Ishikawa (cell line): Measurements from ENCODE around the gene KHSRP.

Source experiments
- CEBPB ChIP-seq: IDR thresholded peaks from 2 replicates; pipeline ENCODE4 v1.6.1; 2012
- CREB1 ChIP-seq: IDR thresholded peaks from 2 replicates; pipeline ENCODE4 v1.6.1; 2012; ENCODE audit warnings: low read depth
- EGR1 ChIP-seq: IDR thresholded peaks from 2 replicates; pipeline ENCODE4 v1.6.1; 2012
- EP300 ChIP-seq: IDR thresholded peaks from 2 replicates; pipeline ENCODE4 v1.6.1; 2012; ENCODE audit warnings: borderline replicate concordance
- FOXM1 ChIP-seq: IDR thresholded peaks from 2 replicates; pipeline ENCODE4 v1.6.1; 2012; ENCODE audit warnings: low read depth, borderline replicate concordance
- NFIC ChIP-seq: IDR thresholded peaks from 2 replicates; pipeline ENCODE4 v1.6.1; 2012
- RAD21 ChIP-seq: IDR thresholded peaks from 2 replicates; pipeline ENCODE4 v1.6.1; 2012; ENCODE audit warnings: low read depth
- REST ChIP-seq: IDR thresholded peaks from 2 replicates; pipeline ENCODE4 v1.6.1; 2012; ENCODE audit warnings: low read depth, mild to moderate bottlenecking
- TAF1 ChIP-seq: IDR thresholded peaks from 2 replicates; pipeline ENCODE4 v1.6.1; 2012; ENCODE audit warnings: low read depth, mild to moderate bottlenecking
- TCF12 ChIP-seq: IDR thresholded peaks from 2 replicates; pipeline ENCODE4 v1.6.1; 2012; ENCODE audit warnings: low read depth
- TEAD4 ChIP-seq: IDR thresholded peaks from 2 replicates; pipeline ENCODE4 v1.6.1; 2012
- USF1 ChIP-seq: IDR thresholded peaks from 2 replicates; pipeline ENCODE4 v1.6.1; 2012
- YY1 ChIP-seq: IDR thresholded peaks from 2 replicates; pipeline ENCODE4 v1.6.1; 2012; ENCODE audit warnings: low read depth
- ZBTB7A ChIP-seq: IDR thresholded peaks from 2 replicates; pipeline ENCODE4 v1.6.1; 2012; ENCODE audit warnings: low read depth
- TF ChIP-seq, protein P1 (sequence below): IDR thresholded peaks from 2 replicates; pipeline ENCODE4 v1.6.1; 2012

Gene KHSRP

DNA sequence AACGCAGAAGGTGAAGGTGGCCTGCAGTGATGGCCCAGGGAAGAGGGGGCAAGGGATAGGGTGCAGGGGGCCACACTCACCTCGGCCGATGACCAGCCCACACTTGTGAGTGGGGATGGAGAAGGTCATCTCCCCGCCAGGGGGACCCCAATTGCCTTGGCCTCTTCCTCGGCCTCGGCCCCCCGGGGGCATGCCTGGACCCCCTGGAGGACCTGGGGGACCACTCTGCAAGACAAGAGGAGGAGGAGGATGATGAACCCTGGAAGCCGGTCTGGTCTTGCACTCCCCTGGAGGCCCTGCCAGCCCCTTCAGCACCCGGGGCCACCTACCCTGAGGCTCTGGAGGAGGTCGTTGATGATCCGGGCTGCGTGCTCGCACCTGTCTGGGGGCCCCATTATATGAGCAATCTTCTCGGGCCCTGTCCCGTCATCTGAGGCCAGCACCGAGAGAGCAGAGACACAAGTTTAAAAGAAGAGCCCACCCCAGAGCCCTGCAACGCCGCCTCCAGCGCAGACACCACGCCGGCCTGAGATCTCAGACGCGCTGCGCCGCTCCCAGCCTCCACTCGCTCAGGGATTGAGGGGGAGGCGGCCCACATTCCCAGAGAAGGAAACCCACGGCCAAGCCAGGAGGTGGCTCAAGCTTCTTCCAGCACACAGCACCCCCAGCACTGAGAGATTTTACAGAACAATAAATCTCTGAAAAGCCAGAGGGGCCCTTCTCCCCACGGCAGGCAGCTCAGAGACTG, 7.8 kb downstream of the KHSRP start:
- TF ChIP-seq CEBPB (no peak), FOXM1 (no peak), EGR1 (no peak), TAF1 (no peak), TCF12 (no peak), TEAD4 (no peak), YY1 (no peak)
- TF ChIP-seq, protein P1, sequence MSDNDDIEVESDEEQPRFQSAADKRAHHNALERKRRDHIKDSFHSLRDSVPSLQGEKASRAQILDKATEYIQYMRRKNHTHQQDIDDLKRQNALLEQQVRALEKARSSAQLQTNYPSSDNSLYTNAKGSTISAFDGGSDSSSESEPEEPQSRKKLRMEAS = no peak

- TF ChIP-seq ZBTB7A = no peak
- no peak for TF ChIP-seq YY1
- no peak for TF ChIP-seq TCF12
- no peak for TF ChIP-seq CREB1
- no peak for TF ChIP-seq CEBPB
- TF ChIP-seq FOXM1 = no peak
- TF ChIP-seq REST = no peak
- no peak for TF ChIP-seq NFIC
- no peak for TF ChIP-seq TEAD4
- TF ChIP-seq, protein P1 = no peak
- no peak for TF ChIP-seq EP300
- TF ChIP-seq TAF1 = no peak
- TF ChIP-seq USF1 = no peak
- TF ChIP-seq RAD21 = no peak
- TF ChIP-seq EGR1 = no peak
These were observed 8.9 kb downstream of the KHSRP start for GRCh38 chr19:6415591-6416190.

DNA sequence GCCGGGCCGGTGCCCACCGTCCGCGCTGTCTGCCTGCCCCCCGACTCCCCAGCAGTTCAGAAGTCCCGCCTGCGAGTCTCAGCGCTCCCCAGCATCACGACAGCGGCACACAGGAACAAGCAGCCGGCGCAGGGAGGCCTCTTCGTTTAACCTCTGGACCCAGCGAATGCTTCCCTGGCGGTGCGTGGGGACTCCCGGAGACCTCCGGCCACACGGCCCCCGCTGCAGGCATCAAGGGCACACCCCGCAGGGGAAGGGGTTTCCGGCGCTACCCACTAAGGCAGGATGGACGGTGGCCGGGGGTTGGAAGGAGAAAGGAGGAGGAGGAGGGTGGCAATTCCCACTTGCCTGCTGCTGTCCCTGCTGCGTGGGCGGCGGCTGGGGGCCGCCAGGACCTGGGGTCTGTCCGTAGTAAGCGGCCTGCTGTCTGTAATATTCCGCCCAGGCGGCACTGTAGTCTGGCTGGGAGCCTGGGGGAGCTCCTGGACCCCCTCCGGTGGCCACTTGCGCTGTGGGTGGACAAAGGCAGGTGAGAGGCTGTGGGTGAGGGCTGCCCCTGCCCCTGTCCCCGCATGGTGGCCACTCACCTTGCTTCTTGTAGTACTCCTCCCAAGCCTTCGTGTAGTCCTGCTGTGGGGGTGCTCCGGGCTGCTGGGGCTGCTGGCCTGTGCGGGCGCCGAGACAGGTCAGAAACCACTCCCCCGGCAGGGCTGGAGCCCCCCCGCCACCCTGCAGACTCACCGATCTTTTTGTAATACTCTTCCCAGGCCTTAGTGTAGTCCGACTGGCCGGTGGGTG, 9.6 kb downstream of the KHSRP start:
- TF ChIP-seq EGR1 (no peak), RAD21 (no peak), EP300 (no peak), NFIC (no peak), TAF1 (no peak)
- TF ChIP-seq, protein P1 = no peak

DNA sequence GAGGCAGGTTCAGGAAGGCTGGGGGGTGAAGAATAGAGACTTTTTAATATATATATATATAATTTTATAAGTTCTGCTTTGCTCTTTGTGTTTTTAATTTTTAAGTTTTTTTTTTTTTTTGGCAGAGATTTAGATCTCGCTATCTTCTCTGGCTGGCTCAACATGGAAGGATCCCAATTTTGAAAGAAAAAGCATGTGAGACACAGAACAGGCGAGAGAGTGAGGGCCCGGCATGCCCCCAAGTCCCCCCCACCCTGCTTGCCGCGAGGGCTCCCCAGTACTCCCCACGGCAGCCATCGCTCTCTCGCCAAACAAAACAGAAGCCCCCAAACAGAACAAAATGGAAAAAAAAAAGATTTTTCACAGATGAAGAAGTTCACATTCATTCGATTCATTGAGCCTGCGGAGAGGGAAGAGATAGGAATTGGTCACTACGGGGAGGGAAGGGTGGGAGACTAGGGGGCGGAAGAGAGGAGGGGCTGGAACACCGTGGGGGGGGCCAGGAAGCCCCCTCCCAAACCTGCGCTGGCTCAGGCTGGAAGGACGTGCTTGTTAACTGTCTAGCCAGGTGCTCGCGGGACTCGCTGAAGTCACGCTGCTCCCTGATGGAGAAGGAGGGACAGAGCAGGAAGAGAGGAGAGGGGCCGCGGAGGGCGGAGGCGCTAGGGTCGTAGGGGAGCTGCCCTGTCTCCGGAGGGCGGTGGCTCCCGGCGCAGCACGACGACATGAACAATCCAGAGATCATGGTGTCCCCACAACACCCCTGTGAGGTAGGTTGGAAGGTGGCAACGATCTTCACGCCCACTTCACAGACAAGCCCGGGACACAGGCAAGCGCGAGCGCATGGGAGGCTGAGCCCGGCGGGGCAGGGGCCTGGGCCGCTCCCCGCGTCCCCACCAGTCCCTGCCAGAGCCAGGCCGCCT, 10.6 kb downstream of the KHSRP start:
- TF ChIP-seq CREB1 = no peak
- TF ChIP-seq TAF1 = no peak
- TF ChIP-seq, protein P1 = no peak
- TF ChIP-seq YY1 = no peak
- TF ChIP-seq CEBPB = no peak
- TF ChIP-seq FOXM1 = no peak
- TF ChIP-seq TEAD4 = no peak
- TF ChIP-seq EGR1 = no peak
- TF ChIP-seq RAD21 = no peak
- TF ChIP-seq REST = no peak
- TF ChIP-seq ZBTB7A = no peak
- TF ChIP-seq USF1 = no peak
- TF ChIP-seq TCF12 = no peak
- no peak for TF ChIP-seq EP300
- no peak for TF ChIP-seq NFIC
